Measurements from ENCODE around the gene GRIP1.

DNA sequence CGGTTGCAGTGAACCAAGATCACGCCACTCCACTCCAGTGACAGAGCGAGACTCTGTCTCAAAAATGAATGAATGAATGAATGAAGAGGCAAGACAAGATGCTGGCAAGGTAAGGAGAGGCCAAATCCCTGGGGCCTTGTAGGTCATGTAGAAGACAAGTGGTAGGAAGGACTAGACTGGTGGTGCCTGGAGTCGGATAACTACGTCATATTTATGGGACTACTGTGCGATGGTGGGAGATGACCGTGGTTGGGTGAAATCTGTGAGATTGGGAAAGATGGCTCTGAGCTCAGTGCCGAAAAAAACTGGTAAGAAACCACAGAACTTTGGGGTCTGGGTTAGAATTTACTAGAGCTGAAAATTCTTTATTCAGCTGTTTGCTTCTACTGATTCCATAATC lies 326.0 kb downstream of the GRIP1 start:
- TF ChIP-seq TEAD4 (CRISPR knock-in tag; IDR thresholded peaks at IDR 0.05): no peak
- TF ChIP-seq, protein P1, sequence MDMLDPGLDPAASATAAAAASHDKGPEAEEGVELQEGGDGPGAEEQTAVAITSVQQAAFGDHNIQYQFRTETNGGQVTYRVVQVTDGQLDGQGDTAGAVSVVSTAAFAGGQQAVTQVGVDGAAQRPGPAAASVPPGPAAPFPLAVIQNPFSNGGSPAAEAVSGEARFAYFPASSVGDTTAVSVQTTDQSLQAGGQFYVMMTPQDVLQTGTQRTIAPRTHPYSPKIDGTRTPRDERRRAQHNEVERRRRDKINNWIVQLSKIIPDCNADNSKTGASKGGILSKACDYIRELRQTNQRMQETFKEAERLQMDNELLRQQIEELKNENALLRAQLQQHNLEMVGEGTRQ (CRISPR knock-in tag; IDR thresholded peaks at IDR 0.05): no peak

Measured in WTC11 (cell line).